IPS-15b (cell line): ENCODE data around the gene NANOS2.

Experiments
- H3K27me3 ChIP-seq: one replicate; pipeline ENCODE4 v1.6.1; 2013; ENCODE audit warnings: low read length; ENCODE audit not compliant: control insufficient read depth, insufficient read depth
- H3K36me3 ChIP-seq: one replicate; pipeline ENCODE4 v1.6.1; 2013; ENCODE audit warnings: low read length; ENCODE audit not compliant: control insufficient read depth, insufficient read depth
- H3K4me1 ChIP-seq: one replicate; pipeline ENCODE4 v1.6.1; 2013; ENCODE audit warnings: mild to moderate bottlenecking, low read length; ENCODE audit not compliant: control insufficient read depth, insufficient read depth
- H3K4me3 ChIP-seq: one replicate; pipeline ENCODE4 v1.5.1; 2013; ENCODE audit warnings: low read depth, low read length
- H3K9ac ChIP-seq: one replicate; pipeline ENCODE4 v1.6.1; 2013; ENCODE audit warnings: low read depth, mild to moderate bottlenecking, low read length
- H3K9me3 ChIP-seq: one replicate; pipeline ENCODE4 v1.6.1; 2013; ENCODE audit warnings: mild to moderate bottlenecking, low read length; ENCODE audit not compliant: control insufficient read depth, insufficient read depth

The NANOS2 gene

GRCh38 chr19:45952341-45952685 lies 37.7 kb upstream of the NANOS2 start:
- Histone ChIP-seq H3K4me1 (peaks cover 2% of the 10 kb centered on the region), H3K4me3 (peak overlapping the region; percentile 89), H3K9ac (no peak overlapping the region), H3K36me3 (peaks cover 7% of the 10 kb centered on the region), H3K9me3 (no peaks in the 10 kb centered on the region), H3K27me3 (no peaks in the 10 kb centered on the region)

GRCh38 chr19:45947926-45948325 lies 33.3 kb upstream of the NANOS2 start:
- Histone ChIP-seq H3K9me3 (no peaks in the 10 kb centered on the region), H3K36me3 (no peaks in the 10 kb centered on the region), H3K4me3 (no peak overlapping the region), H3K27me3 (no peaks in the 10 kb centered on the region), H3K4me1 (no peaks in the 10 kb centered on the region), H3K9ac (no peak overlapping the region)

GRCh38 chr19:45940515-45940805 lies 25.9 kb upstream of the NANOS2 start:
- no peaks in the 10 kb centered on the region for H3K27me3 ChIP-seq

GRCh38 chr19:45939792-45940514 lies 25.4 kb upstream of the NANOS2 start:
- H3K4me3 ChIP-seq = no peak overlapping the region
- H3K9ac ChIP-seq = no peak overlapping the region
- no peaks in the 10 kb centered on the region for H3K36me3 ChIP-seq
- peaks cover 2% of the 10 kb centered on the region for H3K4me1 ChIP-seq
- H3K9me3 ChIP-seq = no peaks in the 10 kb centered on the region
- H3K27me3 ChIP-seq = no peaks in the 10 kb centered on the region

More at GRCh38 chr19:45940515-45940805, 25.9 kb upstream of the NANOS2 start:
- no peak overlapping the region for H3K9ac ChIP-seq
- H3K9me3 ChIP-seq = no peaks in the 10 kb centered on the region
- peaks cover 2% of the 10 kb centered on the region for H3K4me1 ChIP-seq
- no peaks in the 10 kb centered on the region for H3K36me3 ChIP-seq
- no peak overlapping the region for H3K4me3 ChIP-seq

GRCh38 chr19:45938733-45939319 lies 24.2 kb upstream of the NANOS2 start:
- Histone ChIP-seq H3K4me1 (peaks cover 2% of the 10 kb centered on the region), H3K36me3 (no peaks in the 10 kb centered on the region), H3K4me3 (no peak overlapping the region), H3K9ac (no peak overlapping the region), H3K27me3 (no peaks in the 10 kb centered on the region), H3K9me3 (no peaks in the 10 kb centered on the region)

GRCh38 chr19:45935267-45935666 lies 20.7 kb upstream of the NANOS2 start:
- H3K4me1 ChIP-seq = peaks cover 2% of the 10 kb centered on the region
- H3K36me3 ChIP-seq = no peaks in the 10 kb centered on the region
- no peak overlapping the region for H3K4me3 ChIP-seq
- peaks cover under 1% of the 10 kb centered on the region for H3K27me3 ChIP-seq
- no peak overlapping the region for H3K9ac ChIP-seq
- no peaks in the 10 kb centered on the region for H3K9me3 ChIP-seq

GRCh38 chr19:45934551-45935230 lies 20.1 kb upstream of the NANOS2 start:
- Histone ChIP-seq H3K36me3 (no peaks in the 10 kb centered on the region), H3K9ac (no peak overlapping the region), H3K27me3 (peaks cover 3% of the 10 kb centered on the region), H3K4me1 (peaks cover 2% of the 10 kb centered on the region), H3K4me3 (no peak overlapping the region), H3K9me3 (no peaks in the 10 kb centered on the region)

GRCh38 chr19:45933759-45934158 lies 19.2 kb upstream of the NANOS2 start:
- Histone ChIP-seq H3K27me3 (peaks cover 10% of the 10 kb centered on the region), H3K4me3 (no peak overlapping the region), H3K9ac (no peak overlapping the region), H3K9me3 (no peaks in the 10 kb centered on the region), H3K36me3 (no peaks in the 10 kb centered on the region), H3K4me1 (peaks cover 2% of the 10 kb centered on the region)

GRCh38 chr19:45931055-45931454 lies 16.5 kb upstream of the NANOS2 start:
- peaks cover 2% of the 10 kb centered on the region for H3K4me1 ChIP-seq
- H3K9ac ChIP-seq = no peak overlapping the region
- peaks cover 15% of the 10 kb centered on the region for H3K27me3 ChIP-seq
- no peak overlapping the region for H3K4me3 ChIP-seq
- H3K36me3 ChIP-seq = no peaks in the 10 kb centered on the region
- no peaks in the 10 kb centered on the region for H3K9me3 ChIP-seq

- Histone ChIP-seq H3K9ac (no peak overlapping the region), H3K27me3 (peaks cover 15% of the 10 kb centered on the region)
Observed at GRCh38 chr19:45929247-45929646, 14.7 kb upstream of the NANOS2 start.

GRCh38 chr19:45927565-45928261 lies 13.1 kb upstream of the NANOS2 start:
- H3K4me3 ChIP-seq = peak overlapping the region; percentile 41
- H3K4me1 ChIP-seq = no peaks in the 10 kb centered on the region
- H3K9ac ChIP-seq = peak overlapping the region; percentile 18
- no peaks in the 10 kb centered on the region for H3K36me3 ChIP-seq
- no peaks in the 10 kb centered on the region for H3K9me3 ChIP-seq
- H3K27me3 ChIP-seq = peaks cover 15% of the 10 kb centered on the region

More at GRCh38 chr19:45929247-45929646, 14.7 kb upstream of the NANOS2 start:
- Histone ChIP-seq H3K4me1 (no peaks in the 10 kb centered on the region), H3K9me3 (no peaks in the 10 kb centered on the region), H3K4me3 (no peak overlapping the region), H3K36me3 (no peaks in the 10 kb centered on the region)
